Kidney epithelial cell (primary cell): ENCODE results near the gene C1orf52. TPM values are rescaled to one million over a fixed set of nuclear protein-coding genes. Genes with fewer than 3 reads are reported as not detected.
"Not testable (repeated sequence)": the region's sequence is repeated elsewhere in the genome, so short reads cannot be mapped to it uniquely, and the experiment has no call there.

Experiments
- DNase-seq: peaks from one replicate; pipeline ENCODE4 v3.0.0-alpha.2; 2010; ENCODE audit warnings: low read depth
- H3K27me3 ChIP-seq: 2 replicates; pipeline ENCODE4 v1.6.0; 2011; ENCODE audit warnings: low read length; ENCODE audit not compliant: control insufficient read depth, insufficient read depth
- H3K36me3 ChIP-seq: 2 replicates; pipeline ENCODE4 v1.5.1; 2011; ENCODE audit warnings: low read length; ENCODE audit not compliant: control insufficient read depth, insufficient read depth
- H3K4me3 ChIP-seq: 2 replicates; pipeline ENCODE4 v1.5.1; 2011; ENCODE audit warnings: low read depth, mild to moderate bottlenecking, control low read depth, low read length
- CTCF ChIP-seq: IDR thresholded peaks from 2 replicates; pipeline ENCODE4 v1.5.1; 2011; ENCODE audit warnings: mild to moderate bottlenecking, moderate library complexity, low read length, control low read depth, inconsistent platforms; ENCODE audit not compliant: insufficient read depth, poor library complexity, severe bottlenecking
- total RNA-seq: library from RNA; depleted of rRNA; stranded (reverse); fragments of >200 nt; gene quantifications from 2 replicates; pipeline ENCODE4 v1.2.3, GENCODE V29; 2015

C1orf52 gene
- total RNA-seq, 1 donor from 2014 or later = 14.1 TPM

- TF ChIP-seq CTCF = peak; percentile 8
- no peaks in the 10 kb centered on the region for H3K36me3 ChIP-seq
- DNase-seq = no peak
- peak overlapping the region; percentile 100 for H3K4me3 ChIP-seq
- H3K27me3 ChIP-seq = no peaks in the 10 kb centered on the region
These were observed 835 bp downstream of the C1orf52 start for GRCh38 chr1:85258536-85259117.

- H3K36me3 ChIP-seq, H3K27me3 ChIP-seq, H3K4me3 ChIP-seq, DNase-seq: not testable (repeated sequence)
These were observed 10.4 kb downstream of the C1orf52 start for GRCh38 chr1:85249042-85249441.

GRCh38 chr1:85245891-85246290 lies 13.6 kb downstream of the C1orf52 start:
- H3K4me3 ChIP-seq = no peak overlapping the region
- no peak for DNase-seq
- no peaks in the 10 kb centered on the region for H3K36me3 ChIP-seq
- TF ChIP-seq CTCF = no peak
- H3K27me3 ChIP-seq = no peaks in the 10 kb centered on the region

- DNase-seq = no peak
- Histone ChIP-seq H3K36me3 (no peaks in the 10 kb centered on the region), H3K4me3 (no peak overlapping the region), H3K27me3 (no peaks in the 10 kb centered on the region)
- no peak for TF ChIP-seq CTCF
These were observed 14.0 kb downstream of the C1orf52 start for GRCh38 chr1:85245456-85245855.

GRCh38 chr1:85244271-85245061 lies 15.0 kb downstream of the C1orf52 start:
- H3K36me3 ChIP-seq = no peaks in the 10 kb centered on the region
- TF ChIP-seq CTCF = no peak
- H3K27me3 ChIP-seq = no peaks in the 10 kb centered on the region
- no peak for DNase-seq
- no peak overlapping the region for H3K4me3 ChIP-seq

GRCh38 chr1:85243372-85243771 lies 16.1 kb downstream of the C1orf52 start:
- no peak for TF ChIP-seq CTCF
- no peaks in the 10 kb centered on the region for H3K36me3 ChIP-seq
- no peak for DNase-seq
- no peaks in the 10 kb centered on the region for H3K27me3 ChIP-seq
- no peak overlapping the region for H3K4me3 ChIP-seq
